ENCODE results near the gene RAPGEF4. TPM values are rescaled to one million over a fixed set of nuclear protein-coding genes. Genes with fewer than 3 reads are reported as not detected.

Gene RAPGEF4
- total RNA-seq, 1 experiment from 2014 or later = 1.4 TPM

GRCh38 chr2:173017646-173018420 lies 282.2 kb downstream of the RAPGEF4 start:
- no peaks in the 10 kb centered on the region for H3K9me3 ChIP-seq (ENCODE audit: control insufficient read depth, low read depth, low read length)
- no peaks in the 10 kb centered on the region for H3K27me3 ChIP-seq (ENCODE audit: insufficient read depth, low read length)
- no peak overlapping the region for H3K14ac ChIP-seq (ENCODE audit: insufficient read depth, low read length)
- no peak overlapping the region for H4K91ac ChIP-seq (ENCODE audit: insufficient read length, low read depth, low read length)
- H3K4me2 ChIP-seq (ENCODE audit: insufficient read depth, insufficient read length, low read length) = no peak overlapping the region
- no peak overlapping the region for H4K8ac ChIP-seq (replicated peaks; ENCODE audit: insufficient read length, low read depth, low read length)
- DNase-seq = no peak
- no peak for TF ChIP-seq CTCF (conservative IDR thresholded peaks at IDR 0.05)
- H4K20me1 ChIP-seq (ENCODE audit: control insufficient read depth, insufficient read depth, insufficient read length) = no peaks in the 10 kb centered on the region
- WGBS (ENCODE audit: extremely low coverage, insufficient read length, low lambda C conversion rate) = no CpG with 5 or more reads among the region's 6 CpGs
- H2AFZ ChIP-seq (ENCODE audit: low read length) = no peak overlapping the region
- H3T11ph ChIP-seq (ENCODE audit: low read length) = no peak overlapping the region
- H4K5ac ChIP-seq (ENCODE audit: insufficient read length, low read depth, low read length) = no peak overlapping the region
- H2BK12ac ChIP-seq (ENCODE audit: insufficient read length, low read depth, low read length) = no peak overlapping the region
- no peak overlapping the region for H2AK5ac ChIP-seq (ENCODE audit: insufficient read length, low read length)
- no peaks in the 10 kb centered on the region for H3K36me3 Mint-ChIP-seq (ENCODE audit: insufficient read depth in 1 of 3, low read depth in 3 of 3)
- no peak overlapping the region for H3K9ac ChIP-seq (ENCODE audit: extremely low read depth, insufficient read length, low read length)
- no peaks in the 10 kb centered on the region for H3K23me2 ChIP-seq (ENCODE audit: insufficient read length, low read depth, low read length, poor library complexity, severe bottlenecking)
- H3K18ac ChIP-seq (ENCODE audit: insufficient read length, low read depth, low read length) = no peak overlapping the region
- H2BK120ac ChIP-seq (ENCODE audit: low read depth, low read length, poor library complexity, severe bottlenecking) = no peak overlapping the region
- H3K27ac ChIP-seq (ENCODE audit: insufficient read length, low read depth, low read length) = no peak overlapping the region
- no peak overlapping the region for H3K56ac ChIP-seq (ENCODE audit: insufficient read length, low read depth, low read length)
- H3K4ac ChIP-seq (ENCODE audit: low read depth, low read length) = no peak overlapping the region
- no peaks in the 10 kb centered on the region for H3K9me3 Mint-ChIP-seq
- no peaks in the 10 kb centered on the region for H3K79me2 ChIP-seq (ENCODE audit: insufficient read depth, low read length)
- no peaks in the 10 kb centered on the region for H3K79me1 ChIP-seq (ENCODE audit: insufficient read depth, low read depth, low read length, poor library complexity, severe bottlenecking)
- no peak overlapping the region for H3K27ac Mint-ChIP-seq
- no peak overlapping the region for H2BK15ac ChIP-seq (ENCODE audit: low read depth, low read length)
- no peak overlapping the region for H2BK5ac ChIP-seq (ENCODE audit: insufficient read length, low read length)
- no peak overlapping the region for H3K4me3 Mint-ChIP-seq
- no peak overlapping the region for H2BK20ac ChIP-seq (ENCODE audit: low read depth, low read length, poor library complexity, severe bottlenecking)
- H3K4me1 Mint-ChIP-seq = peaks cover 6 to 7% of the 10 kb centered on the region in 2 experiments
- H3K4me1 ChIP-seq (ENCODE audit: insufficient read depth, low read length) = no peaks in the 10 kb centered on the region
- H3K23ac ChIP-seq (ENCODE audit: insufficient read length, low read depth, low read length) = no peak overlapping the region
- H3K27me3 Mint-ChIP-seq (ENCODE audit: low read depth) = no peaks in the 10 kb centered on the region
